Glutamatergic neuron (in vitro differentiated cells): ENCODE data around the gene HLA-DQB1. TPM values are rescaled to one million over a fixed set of nuclear protein-coding genes. Genes with fewer than 3 reads are reported as not detected.
"Not testable (repeated sequence)": the region's sequence is repeated elsewhere in the genome, so short reads cannot be mapped to it uniquely, and the experiment has no call there.

Source experiments
- DNase-seq: peaks from one replicate; pipeline ENCODE4 v3.0.0; 2022
- H3K27ac Mint-ChIP-seq: one replicate; pipeline ENCODE4 v1.8.0; 2020; ENCODE audit warnings: mild to moderate bottlenecking, mixed read lengths, inconsistent platforms; ENCODE audit not compliant: unreplicated experiment
- H3K27me3 Mint-ChIP-seq: one replicate; pipeline ENCODE4 v1.8.0; 2020; ENCODE audit warnings: mild to moderate bottlenecking, moderate library complexity, mixed read lengths, inconsistent platforms; ENCODE audit not compliant: unreplicated experiment
- H3K36me3 Mint-ChIP-seq: one replicate; pipeline ENCODE4 v1.8.0; 2020; ENCODE audit warnings: mild to moderate bottlenecking, mixed read lengths, inconsistent platforms; ENCODE audit not compliant: unreplicated experiment
- H3K4me1 Mint-ChIP-seq: one replicate; pipeline ENCODE4 v1.8.0; 2020; ENCODE audit warnings: mild to moderate bottlenecking, low read depth, mixed read lengths, inconsistent platforms; ENCODE audit not compliant: unreplicated experiment
- H3K4me3 Mint-ChIP-seq: one replicate; pipeline ENCODE4 v1.8.0; 2020; ENCODE audit warnings: mild to moderate bottlenecking, mixed read lengths, inconsistent platforms; ENCODE audit not compliant: unreplicated experiment
- H3K9me3 Mint-ChIP-seq: one replicate; pipeline ENCODE4 v1.8.0; 2020; ENCODE audit warnings: mild to moderate bottlenecking, moderate library complexity, mixed read lengths, inconsistent platforms; ENCODE audit not compliant: unreplicated experiment
- total RNA-seq: library from RNA; stranded (reverse); fragmentation: NEBNext Ultra II Directional; extraction: Animal tissue kit (Norgen Biotek cat#: 25700); gene quantifications from one replicate; pipeline ENCODE4 v1.2.1, GENCODE V29; 2021; ENCODE audit not compliant: unreplicated experiment
- TF ChIP-seq, protein P1 (sequence below): fragments of 200-600 bp; sonication (generic); IDR thresholded peaks from one replicate; pipeline ENCODE4 v1.5.0; 2021; ENCODE audit not compliant: partially characterized antibody, unreplicated experiment

HLA-DQB1 gene
- total RNA-seq, 1 donor from 2014 or later, result not detected

DNA sequence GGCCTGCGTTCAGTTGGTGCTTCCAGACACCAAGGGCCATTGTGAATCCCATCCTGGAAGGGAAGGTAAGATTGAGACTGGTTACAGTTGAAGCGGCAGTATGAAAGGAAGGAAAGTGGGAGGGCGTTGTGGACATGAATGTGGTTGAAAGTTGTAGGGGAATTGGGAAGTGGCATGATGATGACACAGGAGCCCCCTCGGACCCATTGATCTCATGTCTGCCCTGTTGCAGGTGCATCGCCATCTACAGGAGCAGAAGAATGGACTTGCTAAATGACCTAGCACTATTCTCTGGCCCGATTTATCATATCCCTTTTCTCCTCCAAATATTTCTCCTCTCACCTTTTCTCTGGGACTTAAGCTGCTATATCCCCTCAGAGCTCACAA is 23.7 kb downstream of the HLA-DQB1 start:
- Mint-ChIP-seq H3K4me3 (no peak overlapping the region), H3K27me3 (no peaks in the 10 kb centered on the region), H3K27ac (no peak overlapping the region), H3K4me1 (no peaks in the 10 kb centered on the region), H3K36me3 (no peaks in the 10 kb centered on the region), H3K9me3 (no peaks in the 10 kb centered on the region)
- TF ChIP-seq, protein P1, sequence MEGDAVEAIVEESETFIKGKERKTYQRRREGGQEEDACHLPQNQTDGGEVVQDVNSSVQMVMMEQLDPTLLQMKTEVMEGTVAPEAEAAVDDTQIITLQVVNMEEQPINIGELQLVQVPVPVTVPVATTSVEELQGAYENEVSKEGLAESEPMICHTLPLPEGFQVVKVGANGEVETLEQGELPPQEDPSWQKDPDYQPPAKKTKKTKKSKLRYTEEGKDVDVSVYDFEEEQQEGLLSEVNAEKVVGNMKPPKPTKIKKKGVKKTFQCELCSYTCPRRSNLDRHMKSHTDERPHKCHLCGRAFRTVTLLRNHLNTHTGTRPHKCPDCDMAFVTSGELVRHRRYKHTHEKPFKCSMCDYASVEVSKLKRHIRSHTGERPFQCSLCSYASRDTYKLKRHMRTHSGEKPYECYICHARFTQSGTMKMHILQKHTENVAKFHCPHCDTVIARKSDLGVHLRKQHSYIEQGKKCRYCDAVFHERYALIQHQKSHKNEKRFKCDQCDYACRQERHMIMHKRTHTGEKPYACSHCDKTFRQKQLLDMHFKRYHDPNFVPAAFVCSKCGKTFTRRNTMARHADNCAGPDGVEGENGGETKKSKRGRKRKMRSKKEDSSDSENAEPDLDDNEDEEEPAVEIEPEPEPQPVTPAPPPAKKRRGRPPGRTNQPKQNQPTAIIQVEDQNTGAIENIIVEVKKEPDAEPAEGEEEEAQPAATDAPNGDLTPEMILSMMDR, result no peak
- no peak for DNase-seq

DNA sequence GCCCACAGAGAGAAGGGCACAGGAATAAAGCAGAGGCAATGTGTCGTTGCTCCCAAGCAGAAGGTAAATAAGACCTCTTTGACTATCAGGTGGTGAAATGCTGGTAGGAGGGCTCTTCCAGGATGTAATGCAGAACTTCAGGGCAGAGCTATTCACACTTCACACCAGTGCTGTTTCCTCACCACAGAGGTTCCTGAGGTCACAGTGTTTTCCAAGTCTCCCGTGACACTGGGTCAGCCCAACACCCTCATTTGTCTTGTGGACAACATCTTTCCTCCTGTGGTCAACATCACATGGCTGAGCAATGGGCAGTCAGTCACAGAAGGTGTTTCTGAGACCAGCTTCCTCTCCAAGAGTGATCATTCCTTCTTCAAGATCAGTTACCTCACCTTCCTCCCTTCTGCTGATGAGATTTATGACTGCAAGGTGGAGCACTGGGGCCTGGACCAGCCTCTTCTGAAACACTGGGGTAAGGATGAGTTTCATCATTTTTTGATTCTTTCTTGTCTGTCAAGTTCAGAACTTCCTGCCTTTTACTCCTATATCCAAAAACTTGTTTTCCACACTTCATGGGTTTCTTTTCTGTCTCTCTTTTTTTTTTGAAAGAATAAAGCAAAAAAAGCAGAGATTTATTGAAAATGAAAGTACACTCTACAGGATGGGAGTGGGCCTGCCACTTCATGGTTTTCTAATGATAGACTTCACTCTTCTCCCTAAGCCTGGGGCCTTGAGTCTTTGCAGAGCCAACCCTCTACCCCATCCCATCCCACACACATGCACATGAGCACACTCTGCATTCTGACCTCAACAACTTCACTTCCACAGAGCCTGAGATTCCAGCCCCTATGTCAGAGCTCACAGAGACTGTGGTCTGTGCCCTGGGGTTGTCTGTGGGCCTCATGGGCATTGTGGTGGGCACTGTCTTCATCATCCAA is 24.4 kb downstream of the HLA-DQB1 start:
- H3K4me1 Mint-ChIP-seq, DNase-seq, H3K9me3 Mint-ChIP-seq, H3K4me3 Mint-ChIP-seq, H3K27me3 Mint-ChIP-seq, H3K27ac Mint-ChIP-seq, H3K36me3 Mint-ChIP-seq: not testable (repeated sequence)

DNA sequence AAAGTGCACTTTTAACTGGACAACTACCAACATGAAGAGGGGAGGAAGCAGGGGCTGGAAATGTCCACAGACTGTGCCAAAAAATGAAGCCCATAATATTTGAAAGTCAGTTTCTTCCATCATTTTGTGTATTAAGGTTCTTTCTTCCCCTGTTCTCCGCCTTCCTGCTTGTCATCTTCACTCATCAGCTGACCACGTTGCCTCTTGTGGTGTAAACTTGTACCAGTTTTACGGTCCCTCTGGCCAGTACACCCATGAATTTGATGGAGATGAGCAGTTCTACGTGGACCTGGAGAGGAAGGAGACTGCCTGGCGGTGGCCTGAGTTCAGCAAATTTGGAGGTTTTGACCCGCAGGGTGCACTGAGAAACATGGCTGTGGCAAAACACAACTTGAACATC is 25.3 kb downstream of the HLA-DQB1 start:
- Mint-ChIP-seq H3K4me1 (no peaks in the 10 kb centered on the region), H3K27ac (no peak overlapping the region), H3K9me3 (no peaks in the 10 kb centered on the region), H3K27me3 (no peaks in the 10 kb centered on the region), H3K4me3 (no peak overlapping the region), H3K36me3 (no peaks in the 10 kb centered on the region)
- TF ChIP-seq, protein P1, result no peak
- DNase-seq, result no peak

DNA sequence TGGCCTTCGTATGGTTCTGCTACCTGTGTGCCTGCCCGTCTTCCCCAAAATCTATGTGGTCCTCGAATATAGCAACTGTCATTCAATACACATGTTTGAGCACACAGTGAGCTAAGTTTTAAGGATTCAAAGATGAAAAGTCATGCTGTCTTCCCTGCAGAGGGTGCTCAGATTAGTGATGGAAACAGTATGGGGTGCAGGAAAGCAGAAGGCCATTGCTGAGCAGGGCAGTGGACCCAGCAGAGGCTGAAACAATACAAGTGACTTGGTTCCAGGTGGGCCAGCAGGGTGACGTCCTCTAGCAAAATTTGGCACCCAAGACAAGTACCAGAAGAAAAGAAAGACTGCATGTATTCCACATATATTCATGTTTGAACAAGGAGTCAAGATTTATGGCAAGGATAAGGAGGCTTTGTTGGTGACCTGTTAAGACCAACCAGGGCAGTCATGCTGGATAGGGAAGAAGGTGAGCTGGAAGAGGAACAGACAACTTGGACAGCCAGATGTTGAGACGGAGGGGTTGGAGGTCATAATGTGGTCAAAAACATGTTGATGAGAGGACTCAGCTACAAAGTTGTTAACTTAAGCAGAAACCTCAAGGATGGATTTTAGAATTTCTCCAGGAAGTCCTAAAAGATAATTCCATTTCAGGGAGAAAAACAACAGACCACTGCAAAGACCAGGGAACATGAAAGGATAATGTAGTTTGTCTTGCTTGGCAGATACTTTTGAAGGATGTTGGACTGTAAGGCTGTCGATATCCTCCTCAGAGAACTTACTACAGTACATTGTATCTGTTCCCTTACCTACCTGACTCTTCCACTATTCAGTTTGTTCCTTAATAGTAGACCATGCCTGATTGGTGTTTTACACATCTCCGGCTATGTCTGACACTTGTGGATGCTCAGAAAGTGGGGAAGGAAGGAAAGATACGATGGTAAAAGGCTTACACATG is 26.7 kb downstream of the HLA-DQB1 start:
- Mint-ChIP-seq H3K27ac (no peak overlapping the region), H3K27me3 (no peaks in the 10 kb centered on the region), H3K36me3 (no peaks in the 10 kb centered on the region), H3K4me3 (no peak overlapping the region), H3K4me1 (no peaks in the 10 kb centered on the region), H3K9me3 (no peaks in the 10 kb centered on the region)
- DNase-seq, result no peak
- TF ChIP-seq, protein P1, result no peak

GRCh38 chr6:32638532-32639219 is 27.8 kb downstream of the HLA-DQB1 start:
- Mint-ChIP-seq H3K27ac (no peak overlapping the region), H3K9me3 (no peaks in the 10 kb centered on the region), H3K4me1 (no peaks in the 10 kb centered on the region), H3K4me3 (no peak overlapping the region), H3K36me3 (no peaks in the 10 kb centered on the region), H3K27me3 (no peaks in the 10 kb centered on the region)
- TF ChIP-seq, protein P1, result no peak
- no peak for DNase-seq
